ENCODE data around the gene RFX6. TPM values are rescaled to one million over a fixed set of nuclear protein-coding genes. Genes with fewer than 3 reads are reported as not detected.

Gene RFX6
- total RNA-seq, 1 donor from 2014 or later: not detected

DNA sequence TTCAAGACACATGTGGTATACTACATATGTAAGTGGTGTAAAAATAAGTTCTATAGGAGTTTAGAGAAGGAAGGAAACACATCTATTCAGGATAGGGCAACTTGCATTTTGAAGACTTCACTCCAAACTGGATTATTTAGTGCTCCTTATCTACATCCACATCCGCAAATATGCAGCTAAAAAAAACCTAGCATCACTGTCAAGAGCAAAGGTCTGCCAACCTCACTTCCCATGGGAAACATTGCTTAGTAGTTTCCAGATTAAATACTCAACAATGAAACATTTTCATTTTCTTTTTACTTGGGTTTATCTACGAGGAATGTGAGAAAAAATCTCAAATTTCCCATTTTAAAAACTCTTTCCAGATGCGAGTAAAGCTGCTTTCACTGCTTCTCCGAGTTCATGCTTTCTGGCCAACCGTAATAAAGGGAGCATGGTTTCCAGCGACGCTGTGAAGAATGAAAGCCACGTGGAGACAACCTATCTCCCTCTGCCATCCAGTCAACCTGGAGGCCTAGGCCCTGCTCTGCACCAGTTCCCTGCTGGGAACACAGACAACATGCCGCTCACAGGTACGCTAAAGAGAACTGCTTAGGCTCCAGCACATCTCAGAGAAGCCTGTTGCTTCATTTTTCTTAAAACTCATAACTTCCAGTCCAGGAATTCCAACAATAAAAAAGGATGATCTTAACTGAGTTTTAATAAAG, 48.2 kb downstream of the RFX6 start:
- no peak overlapping the region for H3K27ac Mint-ChIP-seq (ENCODE audit: unreplicated experiment)
- Histone ChIP-seq H2AFZ (ENCODE audit: low read depth, low read length) (no peak overlapping the region), H3K79me2 (ENCODE audit: insufficient read depth, low read length) (no peaks in the 10 kb centered on the region), H3K9me3 (ENCODE audit: insufficient read depth, low read depth, low read length) (no peaks in the 10 kb centered on the region), H3K36me3 (ENCODE audit: insufficient read depth, low read length) (no peaks in the 10 kb centered on the region), H3K4me3 (ENCODE audit: insufficient read depth, low read depth, low read length) (no peak overlapping the region), H3K4me1 (ENCODE audit: insufficient read depth, low read length) (no peaks in the 10 kb centered on the region), H3K4me2 (ENCODE audit: low read length) (no peak overlapping the region), H4K20me1 (ENCODE audit: insufficient read depth, low read length) (no peaks in the 10 kb centered on the region), H3K27ac (ENCODE audit: low read depth, low read length) (no peak overlapping the region), H3K27me3 (ENCODE audit: insufficient read depth, low read length) (no peaks in the 10 kb centered on the region), H3K9ac (ENCODE audit: low read length) (no peak overlapping the region)
- no peak for TF ChIP-seq EZH2 (IDR thresholded peaks at IDR 0.05; ENCODE audit: insufficient read depth, low read length)
- TF ChIP-seq, protein P1, sequence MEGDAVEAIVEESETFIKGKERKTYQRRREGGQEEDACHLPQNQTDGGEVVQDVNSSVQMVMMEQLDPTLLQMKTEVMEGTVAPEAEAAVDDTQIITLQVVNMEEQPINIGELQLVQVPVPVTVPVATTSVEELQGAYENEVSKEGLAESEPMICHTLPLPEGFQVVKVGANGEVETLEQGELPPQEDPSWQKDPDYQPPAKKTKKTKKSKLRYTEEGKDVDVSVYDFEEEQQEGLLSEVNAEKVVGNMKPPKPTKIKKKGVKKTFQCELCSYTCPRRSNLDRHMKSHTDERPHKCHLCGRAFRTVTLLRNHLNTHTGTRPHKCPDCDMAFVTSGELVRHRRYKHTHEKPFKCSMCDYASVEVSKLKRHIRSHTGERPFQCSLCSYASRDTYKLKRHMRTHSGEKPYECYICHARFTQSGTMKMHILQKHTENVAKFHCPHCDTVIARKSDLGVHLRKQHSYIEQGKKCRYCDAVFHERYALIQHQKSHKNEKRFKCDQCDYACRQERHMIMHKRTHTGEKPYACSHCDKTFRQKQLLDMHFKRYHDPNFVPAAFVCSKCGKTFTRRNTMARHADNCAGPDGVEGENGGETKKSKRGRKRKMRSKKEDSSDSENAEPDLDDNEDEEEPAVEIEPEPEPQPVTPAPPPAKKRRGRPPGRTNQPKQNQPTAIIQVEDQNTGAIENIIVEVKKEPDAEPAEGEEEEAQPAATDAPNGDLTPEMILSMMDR (IDR thresholded peaks at IDR 0.05; ENCODE audit: insufficient read depth, low read depth, low read length): no peak
- H3K27me3 Mint-ChIP-seq (ENCODE audit: low read depth, unreplicated experiment): no peaks in the 10 kb centered on the region
- no peak for DNase-seq (ENCODE audit: low read depth)
- no peaks in the 10 kb centered on the region for H3K36me3 Mint-ChIP-seq (ENCODE audit: low read depth, unreplicated experiment)
- no peak for FAIRE-seq
- no peak overlapping the region for H3K4me3 Mint-ChIP-seq (ENCODE audit: unreplicated experiment)
- no peaks in the 10 kb centered on the region for H3K9me3 Mint-ChIP-seq (ENCODE audit: unreplicated experiment)
- no peaks in the 10 kb centered on the region for H3K4me1 Mint-ChIP-seq (ENCODE audit: low read depth, unreplicated experiment)

DNA sequence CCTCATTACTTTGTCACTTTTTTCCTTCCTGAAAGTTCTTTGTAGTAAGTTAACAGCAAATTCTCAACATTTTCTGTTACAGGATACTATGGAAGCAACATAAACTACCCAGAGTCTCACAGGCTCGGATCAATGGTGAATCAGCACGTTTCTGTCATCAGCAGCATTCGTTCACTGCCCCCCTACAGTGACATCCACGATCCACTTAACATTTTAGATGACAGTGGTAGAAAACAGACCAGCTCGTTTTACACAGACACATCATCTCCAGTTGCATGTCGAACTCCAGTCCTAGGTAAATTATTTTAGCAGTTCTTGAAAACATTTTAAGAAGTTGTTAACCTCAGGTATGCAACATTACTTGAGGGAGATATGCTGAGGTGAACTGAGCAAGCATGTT, 51.6 kb downstream of the RFX6 start:
- H3K4me2 ChIP-seq (ENCODE audit: low read length): no peak overlapping the region
- H4K20me1 ChIP-seq (ENCODE audit: insufficient read depth, low read length): no peaks in the 10 kb centered on the region
- Mint-ChIP-seq H3K4me3 (ENCODE audit: unreplicated experiment) (no peak overlapping the region), H3K9me3 (ENCODE audit: unreplicated experiment) (no peaks in the 10 kb centered on the region), H3K36me3 (ENCODE audit: low read depth, unreplicated experiment) (no peaks in the 10 kb centered on the region), H3K4me1 (ENCODE audit: low read depth, unreplicated experiment) (no peaks in the 10 kb centered on the region), H3K27ac (ENCODE audit: unreplicated experiment) (no peak overlapping the region), H3K27me3 (ENCODE audit: low read depth, unreplicated experiment) (no peaks in the 10 kb centered on the region)
- no peak for DNase-seq (ENCODE audit: low read depth)
- no peak overlapping the region for H3K4me3 ChIP-seq (ENCODE audit: insufficient read depth, low read depth, low read length)
- no peaks in the 10 kb centered on the region for H3K79me2 ChIP-seq (ENCODE audit: insufficient read depth, low read length)
- no peak overlapping the region for H3K27ac ChIP-seq (ENCODE audit: low read depth, low read length)
- no peak for FAIRE-seq
- no peaks in the 10 kb centered on the region for H3K27me3 ChIP-seq (ENCODE audit: insufficient read depth, low read length)
- H3K9me3 ChIP-seq (ENCODE audit: insufficient read depth, low read depth, low read length): no peaks in the 10 kb centered on the region
- no peaks in the 10 kb centered on the region for H3K36me3 ChIP-seq (ENCODE audit: insufficient read depth, low read length)
- TF ChIP-seq EZH2 (IDR thresholded peaks at IDR 0.05; ENCODE audit: insufficient read depth, low read length): no peak
- TF ChIP-seq, protein P1 (IDR thresholded peaks at IDR 0.05; ENCODE audit: insufficient read depth, low read depth, low read length): no peak
- H2AFZ ChIP-seq (ENCODE audit: low read depth, low read length): no peak overlapping the region
- H3K9ac ChIP-seq (ENCODE audit: low read length): no peak overlapping the region
- no peaks in the 10 kb centered on the region for H3K4me1 ChIP-seq (ENCODE audit: insufficient read depth, low read length)

DNA sequence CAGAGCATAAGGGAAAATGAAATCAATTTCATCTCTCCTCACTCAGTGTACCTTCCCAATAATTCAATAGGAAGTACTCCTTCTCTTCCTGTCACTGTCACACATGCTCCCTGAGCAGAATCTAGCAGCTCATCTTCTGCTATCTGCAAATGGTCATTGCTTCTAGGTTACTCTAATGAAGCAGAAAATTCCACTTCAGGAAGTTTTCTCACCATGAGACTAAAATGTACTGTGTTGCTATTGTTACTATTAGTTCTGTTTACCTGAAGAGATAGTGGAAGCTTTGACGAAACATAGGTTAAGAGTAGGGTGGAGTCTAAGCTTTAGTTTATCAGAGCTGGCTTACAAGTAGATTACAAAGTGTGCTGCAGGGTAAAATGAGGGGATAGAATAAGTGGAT, 52.8 kb downstream of the RFX6 start:
- TF ChIP-seq, protein P1 (IDR thresholded peaks at IDR 0.05; ENCODE audit: insufficient read depth, low read depth, low read length): no peak
- no peak for TF ChIP-seq EZH2 (IDR thresholded peaks at IDR 0.05; ENCODE audit: insufficient read depth, low read length)
- H3K27ac Mint-ChIP-seq (ENCODE audit: unreplicated experiment): no peak overlapping the region

More for the DNA sequence above, 52.8 kb downstream of the RFX6 start:
- no peak overlapping the region for H3K9ac ChIP-seq (ENCODE audit: low read length)
- no peaks in the 10 kb centered on the region for H3K9me3 ChIP-seq (ENCODE audit: insufficient read depth, low read depth, low read length)
- H3K36me3 Mint-ChIP-seq (ENCODE audit: low read depth, unreplicated experiment): no peaks in the 10 kb centered on the region
- no peaks in the 10 kb centered on the region for H3K27me3 ChIP-seq (ENCODE audit: insufficient read depth, low read length)
- H3K4me3 Mint-ChIP-seq (ENCODE audit: unreplicated experiment): no peak overlapping the region
- DNase-seq (ENCODE audit: low read depth) (no peak), FAIRE-seq (no peak)
- H3K4me3 ChIP-seq (ENCODE audit: insufficient read depth, low read depth, low read length): no peak overlapping the region
- no peaks in the 10 kb centered on the region for H3K4me1 ChIP-seq (ENCODE audit: insufficient read depth, low read length)
- H3K9me3 Mint-ChIP-seq (ENCODE audit: unreplicated experiment): no peaks in the 10 kb centered on the region
- H3K27ac ChIP-seq (ENCODE audit: low read depth, low read length): no peak overlapping the region
- H3K4me2 ChIP-seq (ENCODE audit: low read length): no peak overlapping the region
- no peak overlapping the region for H2AFZ ChIP-seq (ENCODE audit: low read depth, low read length)
- no peaks in the 10 kb centered on the region for H4K20me1 ChIP-seq (ENCODE audit: insufficient read depth, low read length)
- H3K36me3 ChIP-seq (ENCODE audit: insufficient read depth, low read length): no peaks in the 10 kb centered on the region
- no peaks in the 10 kb centered on the region for H3K4me1 Mint-ChIP-seq (ENCODE audit: low read depth, unreplicated experiment)
- H3K27me3 Mint-ChIP-seq (ENCODE audit: low read depth, unreplicated experiment): no peaks in the 10 kb centered on the region
- no peaks in the 10 kb centered on the region for H3K79me2 ChIP-seq (ENCODE audit: insufficient read depth, low read length)
